ENCODE data around the gene NRM. TPM values are rescaled to one million over a fixed set of nuclear protein-coding genes. Genes with fewer than 3 reads are reported as not detected.

The NRM gene
- total and polyA plus RNA-seq, 8 donors = 13.1 to 55.1 (median 38.1) TPM

DNA sequence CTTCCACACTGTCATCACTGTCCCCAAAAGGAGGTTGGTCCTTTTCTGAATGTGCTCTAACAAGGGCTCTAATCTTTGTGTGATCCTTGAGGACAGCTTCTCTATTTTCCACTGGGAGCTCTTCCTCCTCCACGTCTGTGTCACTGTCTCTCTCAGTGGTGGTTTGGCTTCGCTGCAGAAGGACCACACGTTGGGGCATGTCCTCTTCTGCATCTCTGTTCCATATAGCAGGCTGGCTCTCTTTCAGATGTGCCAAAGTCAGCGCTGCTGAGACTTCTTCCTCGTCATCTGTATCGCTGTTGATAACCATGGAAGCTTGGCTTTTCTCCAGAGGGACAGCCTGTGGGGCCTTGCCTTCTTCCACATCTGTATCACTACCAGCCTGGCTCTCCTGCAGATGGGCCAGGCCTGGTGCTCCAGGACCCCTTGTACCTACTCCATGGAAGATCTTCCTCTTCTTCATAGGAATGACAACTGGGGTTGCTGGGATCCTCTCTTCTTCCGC lies 21.7 kb upstream of the NRM start:
- H3K27me3 ChIP-seq = no peaks in the 10 kb centered on the region
- H3K27ac ChIP-seq = no peak overlapping the region
- H3K36me3 ChIP-seq = peaks cover 0 to 67% of the 10 kb centered on the region in 2 donors
- ATAC-seq = no peak
- TF ChIP-seq, protein P1, sequence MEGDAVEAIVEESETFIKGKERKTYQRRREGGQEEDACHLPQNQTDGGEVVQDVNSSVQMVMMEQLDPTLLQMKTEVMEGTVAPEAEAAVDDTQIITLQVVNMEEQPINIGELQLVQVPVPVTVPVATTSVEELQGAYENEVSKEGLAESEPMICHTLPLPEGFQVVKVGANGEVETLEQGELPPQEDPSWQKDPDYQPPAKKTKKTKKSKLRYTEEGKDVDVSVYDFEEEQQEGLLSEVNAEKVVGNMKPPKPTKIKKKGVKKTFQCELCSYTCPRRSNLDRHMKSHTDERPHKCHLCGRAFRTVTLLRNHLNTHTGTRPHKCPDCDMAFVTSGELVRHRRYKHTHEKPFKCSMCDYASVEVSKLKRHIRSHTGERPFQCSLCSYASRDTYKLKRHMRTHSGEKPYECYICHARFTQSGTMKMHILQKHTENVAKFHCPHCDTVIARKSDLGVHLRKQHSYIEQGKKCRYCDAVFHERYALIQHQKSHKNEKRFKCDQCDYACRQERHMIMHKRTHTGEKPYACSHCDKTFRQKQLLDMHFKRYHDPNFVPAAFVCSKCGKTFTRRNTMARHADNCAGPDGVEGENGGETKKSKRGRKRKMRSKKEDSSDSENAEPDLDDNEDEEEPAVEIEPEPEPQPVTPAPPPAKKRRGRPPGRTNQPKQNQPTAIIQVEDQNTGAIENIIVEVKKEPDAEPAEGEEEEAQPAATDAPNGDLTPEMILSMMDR (IDR thresholded peaks at IDR 0.05) = no peak
- no peaks in the 10 kb centered on the region for H3K9me3 ChIP-seq
- no peak overlapping the region for H3K4me3 ChIP-seq
- peaks cover 5 to 16% of the 10 kb centered on the region in 2 donors for H3K4me1 ChIP-seq
- intact Hi-C loops (cut with DNase I) = no loop called here
- DNase-seq = no peak

DNA sequence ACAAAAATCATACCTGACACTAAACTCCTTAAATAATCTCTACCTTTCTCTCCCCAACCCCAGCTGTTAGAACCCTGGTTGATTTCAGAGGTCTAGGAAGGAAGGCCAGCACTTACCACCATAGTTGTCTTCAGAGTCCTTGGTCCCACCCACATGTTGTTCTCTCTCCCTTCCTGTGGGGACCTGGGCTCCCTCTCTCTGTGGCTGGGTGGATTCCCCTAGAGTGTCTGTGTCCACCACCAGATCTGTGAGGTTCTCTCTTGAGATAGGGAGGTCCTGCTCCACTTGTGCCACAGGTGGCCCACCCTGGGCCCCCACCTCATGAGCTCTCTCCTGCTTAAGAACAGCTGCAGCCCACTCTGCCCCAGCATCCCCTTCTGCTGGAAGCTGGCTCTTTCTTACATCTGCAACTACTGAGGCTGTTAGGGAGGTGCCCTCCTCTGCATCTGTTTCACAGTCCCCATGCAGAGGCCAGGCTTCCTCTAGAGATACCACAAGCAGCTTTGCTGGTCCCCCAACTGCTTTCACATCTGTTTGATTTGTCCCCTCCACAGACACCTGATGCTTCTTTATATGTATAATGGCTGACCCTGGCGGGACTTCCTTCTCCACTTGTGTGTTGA lies 21.1 kb upstream of the NRM start:
- intact Hi-C loops (cut with DNase I) = no loop called here
- H3K9me3 ChIP-seq = no peaks in the 10 kb centered on the region
- no peak overlapping the region for H3K4me3 ChIP-seq

DNA sequence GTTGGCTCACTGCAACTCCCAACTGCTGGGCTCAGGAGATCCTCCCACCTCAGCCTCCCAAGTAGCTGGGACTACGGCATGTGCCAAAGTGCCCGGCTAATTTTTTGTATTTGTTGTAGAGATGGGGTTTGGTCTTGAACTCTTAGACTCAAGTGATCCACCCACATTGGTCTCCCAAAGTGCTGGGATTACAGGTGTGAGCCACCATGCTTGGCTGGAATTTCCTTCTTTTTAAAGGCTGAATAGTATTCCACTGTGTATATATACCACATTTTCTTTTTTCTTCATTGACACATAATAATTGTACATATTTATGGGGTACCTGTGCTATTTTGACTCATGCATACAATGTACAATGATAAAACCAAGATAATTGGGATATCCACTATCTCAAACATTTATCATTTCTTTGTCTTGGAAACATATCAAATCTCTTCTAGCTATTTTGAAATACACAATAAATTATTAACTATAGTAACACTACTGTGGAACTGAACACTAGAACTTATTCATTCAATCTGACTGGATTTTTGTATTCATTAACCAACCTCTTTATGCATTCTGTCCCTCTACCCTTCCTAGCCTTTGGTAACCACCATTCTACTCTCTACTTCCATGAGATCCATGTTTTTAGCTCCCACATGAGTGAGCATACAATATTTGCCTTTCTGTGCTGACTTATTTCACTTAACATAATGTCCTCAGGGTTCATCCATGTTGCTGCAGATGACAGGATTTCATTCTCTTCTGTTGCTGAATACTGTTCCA lies 18.5 kb upstream of the NRM start:
- no peaks in the 10 kb centered on the region for H3K9me3 ChIP-seq
- H3K27ac ChIP-seq = no peak overlapping the region
- peaks cover 0 to 2% of the 10 kb centered on the region in 2 donors for H3K4me1 ChIP-seq
- ATAC-seq (no peak), DNase-seq (no peak)
- no peaks in the 10 kb centered on the region for H3K27me3 ChIP-seq
- TF ChIP-seq, protein P1 (IDR thresholded peaks at IDR 0.05) = no peak
- intact Hi-C loops (cut with DNase I) = no loop called here
- H3K36me3 ChIP-seq = peaks cover 0 to 85% of the 10 kb centered on the region in 2 donors
- H3K4me3 ChIP-seq = no peak overlapping the region

More for the DNA sequence above, 21.1 kb upstream of the NRM start:
- Histone ChIP-seq H3K36me3 (peaks cover 0 to 73% of the 10 kb centered on the region in 2 donors), H3K27ac (no peak overlapping the region), H3K4me1 (peaks cover 5 to 14% of the 10 kb centered on the region in 2 donors), H3K27me3 (no peaks in the 10 kb centered on the region)
- DNase-seq = no peak
- ATAC-seq = no peak
- TF ChIP-seq, protein P1 (IDR thresholded peaks at IDR 0.05) = no peak

DNA sequence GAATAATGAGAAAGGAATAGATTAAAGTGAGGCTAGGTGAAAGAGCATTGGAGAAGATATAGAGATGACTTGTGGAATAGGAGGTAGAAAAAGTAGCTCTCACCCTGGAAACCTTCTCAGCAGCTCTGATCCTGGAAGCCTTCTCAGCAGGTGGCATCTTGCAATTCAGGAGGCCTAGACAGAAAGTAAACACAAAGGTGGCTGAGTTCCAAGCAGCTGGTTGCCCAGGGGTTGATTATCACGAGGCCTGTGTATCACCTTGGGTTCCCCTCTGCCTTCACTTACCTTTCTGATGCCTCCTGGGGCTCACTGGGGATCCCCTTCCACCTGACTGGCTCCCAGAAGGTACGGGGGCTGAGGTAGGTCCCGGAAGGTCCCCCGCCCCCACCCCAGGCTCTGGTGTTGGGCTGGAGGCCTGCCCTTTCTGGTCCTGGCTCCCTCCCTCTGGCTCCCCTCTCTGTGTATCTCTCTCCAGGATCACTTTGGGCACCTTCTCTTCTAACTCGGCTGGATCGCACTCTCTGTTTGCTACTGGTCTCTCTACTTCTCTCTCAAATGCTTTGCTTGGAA lies 16.6 kb upstream of the NRM start:
- Histone ChIP-seq H3K9me3 (no peaks in the 10 kb centered on the region), H3K36me3 (peaks cover 0 to 81% of the 10 kb centered on the region in 2 donors), H3K4me1 (peaks cover 0 to 11% of the 10 kb centered on the region in 2 donors), H3K27me3 (no peaks in the 10 kb centered on the region), H3K4me3 (no peak overlapping the region), H3K27ac (no peak overlapping the region)
- intact Hi-C loops (cut with DNase I) = no loop called here
- no peak for DNase-seq
- ATAC-seq = no peak
- TF ChIP-seq, protein P1 (IDR thresholded peaks at IDR 0.05) = no peak

DNA sequence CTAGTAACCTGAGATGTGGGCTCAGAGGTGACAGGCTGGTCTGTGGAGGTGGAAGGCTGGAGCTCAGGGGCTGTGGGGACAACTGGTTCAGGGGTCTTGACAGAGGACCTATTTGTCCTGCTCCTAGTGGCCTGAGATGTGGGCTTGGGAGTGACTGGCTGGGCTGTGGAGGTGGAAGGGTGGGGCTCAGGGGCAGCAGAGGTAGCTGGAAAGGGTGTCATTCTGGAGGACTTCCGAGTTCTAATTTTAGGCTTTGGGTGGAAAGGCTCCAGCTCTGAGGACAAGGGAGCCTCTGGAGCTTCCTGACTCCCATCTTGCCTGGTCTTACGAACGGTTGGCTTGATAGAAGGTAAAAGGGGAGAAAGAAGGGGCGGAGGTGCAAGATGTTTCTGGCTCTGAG lies 14.8 kb upstream of the NRM start:
- H3K9me3 ChIP-seq = no peaks in the 10 kb centered on the region
- peaks cover 0 to 15% of the 10 kb centered on the region in 2 donors for H3K4me1 ChIP-seq
- H3K4me3 ChIP-seq = no peak overlapping the region
- TF ChIP-seq, protein P1 (IDR thresholded peaks at IDR 0.05) = no peak
- H3K27me3 ChIP-seq = no peaks in the 10 kb centered on the region
- intact Hi-C loops (cut with DNase I) = no loop called here
- H3K27ac ChIP-seq = no peak overlapping the region
- H3K36me3 ChIP-seq = peaks cover 0 to 70% of the 10 kb centered on the region in 2 donors
- DNase-seq = no peak
- no peak for ATAC-seq
